GM19372 (cell line): ENCODE measurements around the gene SMIM15.
A peak's percentile ranks its signal among the peaks of the same experiment; 100 is the strongest.
"Not testable (repeated sequence)": the region's sequence is repeated elsewhere in the genome, so short reads cannot be mapped to it uniquely, and the experiment has no call there.

Experiments used
- ATAC-seq: cut with Tn5 transposase; IDR thresholded peaks from one replicate; pipeline ENCODE4 v1.9.1; 2021; ENCODE audit warnings: mild to moderate bottlenecking, low read depth, moderate library complexity; ENCODE audit not compliant: unreplicated experiment

The SMIM15 gene, protein sequence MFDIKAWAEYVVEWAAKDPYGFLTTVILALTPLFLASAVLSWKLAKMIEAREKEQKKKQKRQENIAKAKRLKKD

DNA sequence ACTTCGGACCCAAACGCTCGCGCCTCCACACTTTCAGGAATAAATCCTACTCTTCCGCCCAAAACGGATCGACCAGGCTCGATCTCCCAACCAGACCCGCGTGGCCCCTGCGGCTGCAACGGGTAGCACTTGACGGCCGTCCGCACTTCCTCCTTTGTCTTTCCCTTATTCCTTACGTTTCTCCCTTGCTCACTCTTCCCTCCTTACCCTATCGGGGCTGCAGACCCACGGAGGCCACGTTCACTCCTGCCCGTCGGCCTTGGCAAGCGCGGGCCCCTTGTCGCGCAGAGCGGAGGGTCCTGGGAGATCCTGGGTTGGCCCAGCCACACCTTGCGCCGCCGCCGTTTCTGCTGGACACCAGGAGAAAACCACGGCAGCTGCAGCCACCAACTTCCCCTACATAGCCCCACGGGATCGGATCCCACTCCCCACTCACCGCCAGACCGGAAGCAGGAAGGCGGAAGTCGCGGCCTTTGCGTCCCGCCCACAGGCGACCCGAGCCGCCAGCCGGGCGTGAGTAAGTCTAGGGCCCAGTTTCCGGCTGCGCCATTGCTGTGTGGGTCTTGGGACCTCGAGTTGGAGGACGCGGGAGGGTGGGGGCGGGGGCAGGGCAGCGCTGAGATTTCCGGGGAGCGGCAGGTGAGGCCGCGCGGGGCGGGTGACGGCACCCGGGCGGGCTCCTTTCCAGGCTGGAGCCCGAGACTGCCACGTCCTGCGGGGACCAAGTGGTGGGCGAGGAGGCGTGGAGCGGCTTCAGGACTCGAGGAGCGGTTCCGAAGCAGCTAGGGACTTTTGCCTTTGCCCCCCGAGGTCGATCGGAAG is at the start of gene SMIM15:
TSS of gene SMIM15 (minus strand) at position 459 of the 822 bp plus-strand sequence. CDS start 2,297 bp downstream, outside the sequence.
- ATAC-seq = peak; percentile 93

DNA sequence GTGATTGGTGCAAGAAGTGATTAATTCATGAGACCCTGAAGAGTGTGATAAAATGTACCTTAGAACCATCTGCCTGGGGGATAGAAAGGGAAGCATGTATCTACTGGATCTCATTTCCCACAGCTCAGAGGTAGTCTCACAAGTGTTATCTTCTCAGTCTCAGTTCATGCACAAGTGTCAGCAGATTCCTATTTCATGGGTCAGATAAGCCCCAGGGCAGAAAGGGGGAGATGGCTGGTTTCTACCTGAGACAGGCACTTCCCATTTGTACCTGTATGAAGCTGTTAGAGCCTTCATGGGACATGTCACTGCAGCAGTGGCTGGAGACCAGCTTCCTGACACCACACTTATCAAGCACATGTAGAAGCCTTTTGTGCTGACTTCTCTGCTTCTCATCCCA is 45.6 kb upstream of the SMIM15 start:
- no peak for ATAC-seq

DNA sequence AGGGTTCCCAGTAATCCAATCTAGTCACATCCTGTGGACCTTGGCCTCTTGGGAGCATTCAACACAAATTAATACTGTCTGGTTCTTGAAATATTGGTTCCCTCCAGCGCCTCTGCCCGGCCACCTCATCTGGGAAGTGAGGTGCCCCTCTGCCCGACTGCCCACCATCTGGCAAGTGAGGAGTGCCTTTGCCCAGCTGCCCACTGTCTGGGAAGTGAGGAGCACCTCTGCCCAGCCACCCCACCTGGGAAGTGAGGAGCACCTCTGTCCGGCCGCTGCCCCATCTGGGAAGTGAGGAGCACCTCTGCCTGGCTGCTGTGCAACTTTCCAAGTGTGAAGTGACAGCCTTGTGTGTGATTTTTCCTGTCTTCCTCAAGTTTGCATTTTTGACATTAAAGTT is 42.7 kb upstream of the SMIM15 start:
- ATAC-seq = no peak

- peak; percentile 47 for ATAC-seq
These were observed 39.9 kb upstream of the SMIM15 start for GRCh38 chr5:61202213-61202612.

DNA sequence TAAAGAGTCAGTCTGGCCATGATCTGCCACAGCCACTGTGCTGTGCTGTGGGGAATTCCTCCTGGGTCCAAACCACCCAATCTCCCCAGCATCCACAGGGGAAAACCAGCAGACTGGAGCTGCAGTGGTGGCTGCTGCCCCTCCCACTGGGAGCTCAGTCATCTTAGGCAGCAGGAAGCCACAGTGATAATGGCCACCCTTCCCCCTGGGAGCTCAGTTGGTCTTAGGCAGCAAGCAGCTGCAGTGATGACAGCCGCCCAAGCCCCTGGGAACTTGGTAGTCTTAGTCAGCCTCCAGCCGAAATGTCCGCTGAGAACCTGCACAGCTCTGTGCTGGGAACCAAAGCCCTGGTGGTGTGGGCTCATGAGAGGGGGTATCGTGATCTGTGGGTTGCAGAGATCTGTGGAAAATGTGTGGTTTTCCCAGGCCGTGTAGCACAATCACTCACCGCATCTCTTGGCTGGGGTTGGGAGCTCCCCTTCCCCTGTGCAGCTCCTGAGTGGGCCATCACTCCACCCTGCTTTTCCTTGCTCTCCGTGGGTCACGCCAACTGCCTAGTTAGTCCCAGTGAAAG is 38.4 kb upstream of the SMIM15 start:
- ATAC-seq = no peak

DNA sequence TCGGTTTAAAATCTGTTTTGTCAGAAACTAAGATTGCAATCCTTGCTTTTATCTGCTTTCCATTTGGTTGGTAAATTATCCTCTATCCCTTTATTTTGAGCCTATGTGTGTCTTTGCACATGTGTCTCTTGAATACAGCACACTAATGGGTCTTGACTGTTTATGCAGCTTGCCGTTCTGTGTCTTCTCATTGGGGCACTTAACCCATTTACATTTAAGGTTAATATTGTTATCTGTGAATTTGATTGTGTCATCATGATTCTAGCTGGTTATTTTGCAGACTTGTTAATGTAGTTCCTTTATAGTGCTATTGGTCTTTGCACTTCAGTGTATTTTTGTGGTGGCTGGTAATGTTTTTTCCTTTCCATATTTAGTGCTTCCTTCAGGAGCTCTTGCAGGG is 36.3 kb upstream of the SMIM15 start:
- ATAC-seq = no peak

GRCh38 chr5:61187826-61188225 is 25.6 kb upstream of the SMIM15 start:
- not testable (repeated sequence) for ATAC-seq

DNA sequence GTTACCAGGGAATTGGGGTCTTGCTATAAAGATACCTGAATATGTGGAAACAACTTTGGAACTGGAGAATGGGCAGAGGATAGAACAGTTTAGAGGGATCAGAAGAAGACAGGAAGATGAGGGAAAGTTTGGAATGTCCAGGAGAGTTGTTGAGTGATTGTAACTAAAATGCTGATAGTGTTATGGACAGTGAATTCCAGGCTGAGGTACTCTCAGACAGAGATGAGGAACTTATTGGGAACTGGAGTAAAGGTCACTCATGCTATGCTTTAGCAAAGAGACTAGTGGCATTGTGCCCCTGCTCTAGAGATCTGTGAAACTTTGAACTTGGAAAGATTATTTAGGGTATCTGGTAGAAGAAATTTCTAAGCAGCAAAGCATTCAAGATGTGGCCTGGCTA is 25.1 kb upstream of the SMIM15 start:
- not testable (repeated sequence) for ATAC-seq

GRCh38 chr5:61186634-61187033 is 24.4 kb upstream of the SMIM15 start:
- ATAC-seq = no peak

DNA sequence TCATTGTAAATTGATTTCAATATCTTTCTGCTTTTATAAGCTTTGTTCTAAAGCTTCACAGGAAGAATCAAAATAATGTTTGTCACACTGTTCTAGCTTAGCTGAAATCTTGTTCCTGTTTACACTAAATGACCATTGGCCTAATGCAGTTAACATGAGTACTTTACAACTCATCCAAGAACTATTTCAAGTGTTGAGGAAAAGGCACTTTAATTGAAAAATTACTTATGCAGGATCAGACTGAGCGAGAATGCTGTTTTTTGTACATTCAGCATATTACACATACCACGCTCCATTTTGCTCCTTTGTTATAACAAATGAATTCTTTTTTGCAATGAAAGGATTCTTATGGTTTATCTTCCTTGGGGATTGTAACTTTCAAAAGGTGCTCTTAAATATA is 22.4 kb upstream of the SMIM15 start:
- no peak for ATAC-seq

DNA sequence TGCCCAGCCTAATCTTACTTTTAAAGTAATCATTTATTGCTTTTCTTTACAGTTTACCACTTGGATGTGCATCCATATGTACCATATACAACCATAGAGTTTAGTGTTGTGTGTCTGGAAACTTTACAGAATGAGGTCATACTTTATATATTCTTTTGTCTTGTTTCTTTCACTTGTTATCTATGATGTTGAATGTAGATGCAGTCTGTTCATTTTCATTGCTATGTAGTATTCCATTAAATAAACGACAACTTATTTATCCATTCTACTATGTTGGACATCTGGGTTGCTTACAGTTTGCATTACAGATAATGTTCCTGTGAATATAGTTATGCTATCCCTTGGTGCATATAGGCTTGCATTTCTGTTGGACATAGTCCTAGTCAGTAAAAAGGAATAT is 21.3 kb upstream of the SMIM15 start:
- ATAC-seq = no peak

- ATAC-seq = no peak
These were observed 20.2 kb upstream of the SMIM15 start for GRCh38 chr5:61182449-61182848.

- no peak for ATAC-seq
These were observed 18.6 kb upstream of the SMIM15 start for GRCh38 chr5:61180886-61181285.

DNA sequence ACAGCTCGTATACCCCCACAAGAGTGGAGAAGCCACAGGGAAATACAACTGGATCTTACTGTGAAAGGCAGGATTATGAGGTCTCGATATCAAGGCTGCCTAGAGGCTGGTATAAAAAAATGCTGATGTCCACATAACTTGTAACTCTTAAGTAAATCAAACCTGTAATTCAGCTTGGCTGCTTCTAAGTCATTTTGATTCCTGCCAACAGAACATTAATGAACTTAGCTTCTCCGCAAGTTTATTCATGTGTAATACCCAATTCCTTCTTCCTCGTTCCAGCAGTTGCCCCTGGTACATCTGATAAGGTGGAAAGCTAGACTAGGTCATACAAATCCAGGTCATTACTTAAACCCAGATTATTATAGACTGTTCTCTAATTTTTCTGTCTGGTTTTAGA is 16.4 kb upstream of the SMIM15 start:
- no peak for ATAC-seq

DNA sequence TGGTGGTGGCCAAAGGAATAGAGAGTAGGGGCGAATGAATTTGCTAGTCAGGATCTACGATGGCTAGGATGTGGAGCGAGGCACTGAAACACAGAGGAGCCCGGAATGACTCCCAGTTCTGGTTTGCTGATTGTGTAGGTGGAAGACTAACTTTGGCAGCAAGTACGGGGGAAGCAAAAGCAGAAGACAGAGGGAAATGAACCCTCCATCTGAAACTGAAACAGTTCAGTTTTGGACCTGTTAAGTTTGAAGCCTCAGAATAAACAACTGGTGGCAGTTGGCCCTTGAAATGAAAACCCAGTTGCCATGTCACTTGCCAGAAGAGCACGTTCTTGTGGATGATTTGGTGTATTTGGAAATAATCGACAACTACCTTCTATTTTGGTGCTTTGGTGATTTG is 15.4 kb upstream of the SMIM15 start:
- peak; percentile 87 for ATAC-seq

GRCh38 chr5:61177070-61177469 is 14.8 kb upstream of the SMIM15 start:
- ATAC-seq = no peak

GRCh38 chr5:61176631-61177030 is 14.4 kb upstream of the SMIM15 start:
- no peak for ATAC-seq

DNA sequence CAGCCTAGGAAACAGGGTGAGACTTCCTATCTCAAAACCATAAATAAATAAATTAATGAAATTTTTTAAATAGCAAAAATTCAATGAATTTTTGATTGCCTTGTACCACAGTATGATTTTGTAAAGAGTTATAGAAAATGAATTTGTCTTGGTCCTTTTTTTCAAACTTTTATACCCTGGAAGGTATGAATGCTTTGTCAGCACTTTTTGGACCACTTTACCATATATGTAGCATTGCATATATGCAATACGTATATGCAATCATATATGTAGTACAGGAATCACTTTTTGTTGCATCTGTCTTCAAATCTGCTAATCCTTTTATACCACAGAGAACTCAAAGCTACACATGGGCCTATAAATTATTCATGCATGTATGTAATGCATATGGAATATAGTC is 9.2 kb upstream of the SMIM15 start:
- no peak for ATAC-seq

DNA sequence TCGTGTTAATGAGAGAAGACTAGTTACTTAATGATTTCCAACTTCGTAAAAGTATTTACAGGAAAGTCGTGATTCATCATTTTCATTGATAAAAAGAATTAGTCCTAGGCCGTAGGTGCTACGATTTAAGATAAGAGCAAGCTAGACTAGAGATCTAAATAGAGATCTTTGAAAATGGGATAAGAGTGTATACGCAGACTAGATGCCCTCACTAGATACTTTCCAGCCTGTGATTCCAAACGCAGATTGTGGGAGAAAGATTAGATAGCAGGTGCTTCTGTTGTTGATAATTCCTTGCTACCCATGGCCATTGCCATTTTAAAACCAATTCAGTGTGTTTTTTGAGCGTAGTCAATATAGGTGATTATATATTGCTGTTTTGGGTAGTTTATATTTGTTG is 6.7 kb upstream of the SMIM15 start:
- ATAC-seq = no peak

GRCh38 chr5:61167382-61167781 is 5.1 kb upstream of the SMIM15 start:
- ATAC-seq = no peak

- no peak for ATAC-seq
These were observed 1.6 kb upstream of the SMIM15 start for GRCh38 chr5:61163905-61164304.
